Stimulated activated naive CD8-positive, alpha-beta T cell treated with anti-CD3 and anti-CD28 coated beads, Interleukin-15, amount 100 ng/mL, for 72 hours (primary cell): Measurements from ENCODE around the gene ACSBG1.

ENCODE experiments used
- ATAC-seq: fragments of 150-1000 bp; cut with Tn5 transposase; 2 replicates; pipeline ENCODE4 v1.10.0; 2021; ENCODE audit warnings: mild to moderate bottlenecking, moderate library complexity
- DNase-seq, 2 donors: peaks; one replicate each; pipeline ENCODE4 v3.0.0; 2021 to 2022
- H3K27ac Mint-ChIP-seq, 2 donors: one replicate each; pipeline ENCODE4 v1.8.0; 2022; ENCODE audit warnings: mild to moderate bottlenecking in 2 of 2, mixed read lengths in 2 of 2, moderate library complexity in 2 of 2
- H3K27me3 Mint-ChIP-seq: one replicate; pipeline ENCODE4 v1.8.0; 2022; ENCODE audit warnings: mixed read lengths
- H3K4me1 Mint-ChIP-seq: one replicate; pipeline ENCODE4 v1.8.0; 2022; ENCODE audit warnings: mild to moderate bottlenecking, mixed read lengths
- H3K4me3 Mint-ChIP-seq, 2 donors: one replicate each; pipeline ENCODE4 v1.8.0; 2022; ENCODE audit warnings: mild to moderate bottlenecking in 2 of 2, mixed read lengths in 2 of 2, moderate library complexity in 1 of 2
- H3K9me3 Mint-ChIP-seq, 2 donors: one replicate each; pipeline ENCODE4 v1.8.0; 2022; ENCODE audit warnings: mixed read lengths in 2 of 2

Gene ACSBG1

GRCh38 chr15:78204351-78205309, 29.7 kb downstream of the ACSBG1 start:
- Mint-ChIP-seq H3K27me3 (no peaks in the 10 kb centered on the region), H3K9me3 (no peaks in the 10 kb centered on the region), H3K4me3 (no peak overlapping the region), H3K4me1 (no peaks in the 10 kb centered on the region), H3K27ac (no peak overlapping the region)
- ATAC-seq (no peak), DNase-seq (no peak)

- Mint-ChIP-seq H3K27ac (no peak overlapping the region), H3K9me3 (no peaks in the 10 kb centered on the region), H3K27me3 (no peaks in the 10 kb centered on the region), H3K4me1 (no peaks in the 10 kb centered on the region), H3K4me3 (no peak overlapping the region)
- DNase-seq (no peak), ATAC-seq (no peak)
Observed at GRCh38 chr15:78203346-78204225, 30.8 kb downstream of the ACSBG1 start.

DNA sequence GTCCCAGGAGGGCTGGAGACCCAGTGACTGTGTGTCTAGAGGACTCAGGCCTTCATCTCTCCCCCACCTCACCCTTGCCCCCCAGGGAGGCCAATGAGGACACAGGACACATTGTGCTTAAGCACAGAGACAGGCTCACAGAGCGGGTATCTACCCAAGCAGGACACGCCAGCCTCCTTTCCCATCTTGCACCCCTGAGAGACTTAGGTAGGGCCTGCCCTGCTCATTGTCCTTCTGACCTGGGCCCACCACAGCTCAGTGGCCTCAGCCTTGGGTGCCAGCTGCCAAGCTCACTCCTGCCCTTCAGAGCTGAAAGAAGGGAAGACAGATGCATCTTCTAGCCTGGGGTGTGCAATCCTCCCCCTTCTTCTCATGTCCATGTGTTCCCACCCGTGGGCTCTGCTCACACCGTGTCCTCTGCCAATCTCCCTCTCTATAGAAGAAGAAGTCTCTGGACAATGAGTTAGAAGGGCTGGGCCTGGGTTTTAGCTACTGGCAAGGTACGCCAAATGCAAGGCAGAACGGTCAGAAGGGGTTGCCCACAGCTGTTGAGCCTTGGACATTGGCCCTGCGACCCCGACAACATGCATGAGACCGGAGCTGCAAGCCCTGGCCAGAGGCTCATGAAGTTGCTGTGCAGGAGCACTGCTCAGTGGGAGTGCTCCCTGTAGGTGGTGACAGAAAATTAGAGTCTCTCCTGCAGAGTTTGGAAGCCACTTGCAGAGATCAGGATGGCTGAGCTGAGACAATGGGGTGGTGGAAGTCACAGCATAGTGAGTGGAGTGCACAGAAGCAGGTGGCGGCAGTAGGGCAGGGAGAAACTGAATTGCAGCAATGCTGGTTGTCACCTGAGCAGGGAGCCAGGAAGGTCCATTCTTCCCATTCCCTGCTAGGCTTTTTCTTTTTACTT, 32.8 kb downstream of the ACSBG1 start:
- Mint-ChIP-seq H3K27ac (no peak overlapping the region), H3K9me3 (no peaks in the 10 kb centered on the region), H3K27me3 (no peaks in the 10 kb centered on the region), H3K4me3 (no peak overlapping the region), H3K4me1 (no peaks in the 10 kb centered on the region)
- no peak for ATAC-seq
- no peak for DNase-seq

DNA sequence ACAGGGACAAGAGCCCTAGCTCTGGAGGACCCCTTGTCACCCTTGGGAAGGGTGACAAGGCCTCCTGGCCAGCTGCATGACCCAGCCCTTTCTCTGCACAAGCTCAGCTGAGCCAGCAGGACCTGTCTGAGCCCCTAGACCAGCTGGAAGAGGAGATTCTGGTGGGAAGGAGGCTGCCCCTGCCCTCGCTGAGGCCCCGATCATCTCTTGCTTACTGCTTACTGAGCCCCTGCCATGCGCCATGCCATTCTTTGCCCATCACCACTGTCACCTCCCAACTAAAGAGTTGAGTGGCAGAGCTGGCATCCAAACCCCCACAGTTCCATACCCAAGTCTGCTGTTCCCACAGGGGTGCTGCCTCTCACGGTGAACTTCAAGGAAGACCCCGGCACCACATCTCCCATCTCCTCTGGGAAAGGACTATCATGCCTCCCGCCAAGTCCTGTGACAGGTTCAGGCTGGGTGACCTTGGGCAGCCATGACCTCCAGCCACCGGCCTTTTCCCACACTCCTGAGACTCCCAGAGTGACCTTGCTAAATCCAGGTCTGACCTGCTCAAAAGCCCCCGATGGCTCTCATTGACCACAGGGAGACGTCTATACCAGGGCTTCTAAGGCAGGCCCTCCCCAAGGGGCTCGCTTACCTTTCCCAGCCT, 34.0 kb downstream of the ACSBG1 start:
- H3K4me1 Mint-ChIP-seq: no peaks in the 10 kb centered on the region
- ATAC-seq (no peak), DNase-seq (no peak)
- no peak overlapping the region for H3K4me3 Mint-ChIP-seq
- no peak overlapping the region for H3K27ac Mint-ChIP-seq
- H3K9me3 Mint-ChIP-seq: no peaks in the 10 kb centered on the region
- no peaks in the 10 kb centered on the region for H3K27me3 Mint-ChIP-seq

- no peaks in the 10 kb centered on the region for H3K4me1 Mint-ChIP-seq
- ATAC-seq: no peak
- DNase-seq: no peak
- no peaks in the 10 kb centered on the region for H3K9me3 Mint-ChIP-seq
- no peaks in the 10 kb centered on the region for H3K27me3 Mint-ChIP-seq
- H3K4me3 Mint-ChIP-seq: no peak overlapping the region
- no peak overlapping the region for H3K27ac Mint-ChIP-seq
Observed at GRCh38 chr15:78197632-78198031, 36.7 kb downstream of the ACSBG1 start.

DNA sequence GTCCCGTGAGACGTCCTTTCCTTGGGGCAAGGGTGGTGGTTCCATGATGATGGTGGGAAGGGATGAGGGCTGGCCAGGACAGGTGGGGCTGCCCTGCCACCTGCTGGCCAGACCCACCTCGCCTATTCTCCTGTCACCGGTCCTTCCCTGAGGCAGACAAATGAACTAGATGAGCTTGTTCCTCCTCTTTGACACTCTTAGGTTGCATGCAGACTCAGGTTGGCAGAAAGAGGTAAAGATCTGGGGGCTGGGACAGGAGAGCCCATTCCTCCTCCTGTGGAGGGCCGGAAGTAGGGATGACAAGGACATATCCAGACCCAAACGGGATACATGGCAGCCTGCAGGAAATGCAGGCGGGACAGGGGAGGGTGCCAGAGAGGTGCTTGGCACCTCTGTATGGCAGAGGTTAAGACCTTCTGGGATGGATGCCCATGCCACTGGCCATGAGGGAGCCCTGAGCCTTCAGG, 38.6 kb downstream of the ACSBG1 start:
- no peaks in the 10 kb centered on the region for H3K27me3 Mint-ChIP-seq
- no peaks in the 10 kb centered on the region for H3K4me1 Mint-ChIP-seq
- H3K27ac Mint-ChIP-seq: peak overlapping the region in 1 of 2 donors; percentile 44
- ATAC-seq (peak; percentile 87), DNase-seq (peak; percentile 41 to 46)
- H3K9me3 Mint-ChIP-seq: peaks cover 0 to 5% of the 10 kb centered on the region in 2 donors
- no peak overlapping the region for H3K4me3 Mint-ChIP-seq

DNA sequence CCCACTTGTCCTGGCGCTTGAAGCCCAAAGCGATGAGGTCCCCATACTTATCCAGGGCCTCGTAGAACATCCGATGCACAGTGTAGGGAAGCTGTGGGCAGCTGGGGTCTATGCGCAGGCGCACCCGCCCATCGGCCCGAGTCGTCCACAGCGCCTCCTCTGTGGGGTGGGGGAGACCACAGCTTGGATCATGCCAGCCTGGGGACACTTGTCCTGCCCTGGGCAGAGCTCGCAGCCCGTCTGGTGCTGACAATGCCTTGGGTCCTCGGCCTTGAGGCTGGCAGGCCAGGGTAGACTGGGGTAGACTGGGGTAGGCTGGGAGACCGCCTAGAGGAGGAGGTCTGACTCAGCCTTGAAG, 39.8 kb downstream of the ACSBG1 start:
- no peak overlapping the region for H3K4me3 Mint-ChIP-seq
- no peak overlapping the region for H3K27ac Mint-ChIP-seq
- H3K27me3 Mint-ChIP-seq: no peaks in the 10 kb centered on the region
- no peak for ATAC-seq
- H3K9me3 Mint-ChIP-seq: peaks cover 0 to 9% of the 10 kb centered on the region in 2 donors
- DNase-seq: no peak
- no peaks in the 10 kb centered on the region for H3K4me1 Mint-ChIP-seq

DNA sequence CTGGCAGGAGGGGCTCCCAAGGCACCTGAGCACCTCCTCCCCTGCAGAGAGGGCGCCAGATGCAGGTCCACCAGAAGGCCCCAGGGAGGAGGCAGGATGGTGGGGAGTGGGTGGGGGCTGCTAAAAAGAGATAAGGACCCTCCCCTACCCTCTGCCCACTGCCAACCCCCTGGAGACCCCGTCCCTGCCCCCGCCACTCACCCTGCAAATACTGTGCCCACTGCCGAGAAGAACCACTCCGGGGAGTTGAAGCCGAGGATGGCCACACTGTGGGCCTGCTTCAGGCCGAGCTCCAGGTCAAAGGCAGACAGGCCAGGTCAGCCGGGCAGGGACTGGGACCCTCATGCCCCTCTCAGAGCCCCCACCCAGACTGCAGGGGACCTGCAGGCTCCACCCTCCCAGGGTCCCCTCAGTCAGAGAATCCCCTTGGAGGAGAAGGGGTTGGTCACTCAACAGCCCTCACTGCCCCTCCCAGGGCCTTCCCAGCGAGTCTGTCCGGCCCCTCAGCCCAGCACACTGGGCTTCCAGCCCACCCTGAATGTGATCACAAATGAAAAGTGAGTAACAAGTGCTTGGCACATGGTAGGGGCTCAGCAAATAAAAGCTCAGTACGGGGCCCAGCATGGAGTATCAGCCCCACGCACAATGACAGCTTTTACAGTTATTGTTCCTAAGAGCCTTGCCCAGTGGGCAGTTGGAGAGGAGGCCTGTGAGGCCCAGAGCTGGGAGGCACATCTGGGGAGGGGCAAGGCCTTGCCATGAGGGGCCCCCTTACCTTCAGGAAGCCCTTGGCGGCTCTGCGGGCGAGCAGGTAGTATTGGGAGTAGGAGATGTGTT, 40.4 kb downstream of the ACSBG1 start:
- DNase-seq (no peak), ATAC-seq (peak; percentile 28)
- Mint-ChIP-seq H3K4me3 (no peak overlapping the region), H3K27ac (no peak overlapping the region), H3K9me3 (peaks cover 0 to 9% of the 10 kb centered on the region in 2 donors), H3K4me1 (no peaks in the 10 kb centered on the region), H3K27me3 (no peaks in the 10 kb centered on the region)

GRCh38 chr15:78192826-78193594, 41.4 kb downstream of the ACSBG1 start:
- DNase-seq (no peak), ATAC-seq (no peak)
- peaks cover 0 to 9% of the 10 kb centered on the region in 2 donors for H3K9me3 Mint-ChIP-seq
- no peak overlapping the region for H3K27ac Mint-ChIP-seq
- no peaks in the 10 kb centered on the region for H3K4me1 Mint-ChIP-seq
- no peaks in the 10 kb centered on the region for H3K27me3 Mint-ChIP-seq
- H3K4me3 Mint-ChIP-seq: no peak overlapping the region

DNA sequence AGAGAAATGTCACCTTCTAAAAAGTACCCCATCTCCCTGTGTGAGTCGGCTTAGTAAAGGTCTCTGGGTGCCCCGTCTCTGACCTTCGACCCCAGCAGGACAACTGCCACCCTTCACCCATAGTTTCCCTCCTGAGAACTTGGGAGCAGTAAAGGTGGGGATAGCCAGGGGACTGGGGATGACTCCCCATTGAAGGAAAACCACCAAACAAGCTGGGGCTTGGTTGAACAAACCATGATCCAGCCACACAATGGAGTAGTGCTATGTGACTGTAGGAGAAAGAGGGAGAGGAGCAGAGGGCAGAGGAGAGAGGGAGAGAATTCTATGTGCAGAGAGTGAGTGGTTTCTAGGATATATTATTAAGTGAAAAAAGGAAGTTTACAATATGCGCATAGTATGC, 51.5 kb downstream of the ACSBG1 start:
- Mint-ChIP-seq H3K9me3 (no peaks in the 10 kb centered on the region), H3K4me3 (no peak overlapping the region), H3K4me1 (no peaks in the 10 kb centered on the region), H3K27ac (peak overlapping the region in 1 of 2 donors; percentile 75), H3K27me3 (no peaks in the 10 kb centered on the region)
- ATAC-seq (no peak), DNase-seq (no peak)

GRCh38 chr15:78182336-78182700, 52.0 kb downstream of the ACSBG1 start:
- Mint-ChIP-seq H3K4me3 (no peak overlapping the region), H3K27me3 (no peaks in the 10 kb centered on the region)

DNA sequence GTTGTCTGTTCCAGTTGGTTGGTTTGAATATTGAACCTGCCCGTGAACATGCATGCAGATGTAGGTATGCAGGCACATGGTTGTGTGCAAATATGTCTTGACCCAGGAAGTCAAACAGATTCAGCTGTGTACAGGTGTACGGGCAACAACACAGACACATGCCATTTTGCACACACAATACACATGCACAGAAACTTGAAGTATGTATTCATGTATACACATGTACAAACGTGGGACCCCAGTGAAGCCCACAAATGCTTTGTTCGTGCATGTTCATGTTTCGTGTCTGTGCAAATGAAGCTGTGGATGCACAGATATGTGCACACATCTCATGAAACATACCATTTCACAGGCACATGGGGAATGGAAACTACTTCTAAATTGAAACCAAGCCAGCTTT, 54.5 kb downstream of the ACSBG1 start:
- DNase-seq (no peak), ATAC-seq (no peak)
- Mint-ChIP-seq H3K27ac (no peak overlapping the region), H3K27me3 (no peaks in the 10 kb centered on the region), H3K4me1 (peaks cover 4% of the 10 kb centered on the region), H3K4me3 (no peak overlapping the region), H3K9me3 (no peaks in the 10 kb centered on the region)

More at GRCh38 chr15:78182336-78182700, 52.0 kb downstream of the ACSBG1 start:
- no peaks in the 10 kb centered on the region for H3K9me3 Mint-ChIP-seq
- no peak overlapping the region for H3K27ac Mint-ChIP-seq
- ATAC-seq (no peak), DNase-seq (no peak)
- no peaks in the 10 kb centered on the region for H3K4me1 Mint-ChIP-seq

DNA sequence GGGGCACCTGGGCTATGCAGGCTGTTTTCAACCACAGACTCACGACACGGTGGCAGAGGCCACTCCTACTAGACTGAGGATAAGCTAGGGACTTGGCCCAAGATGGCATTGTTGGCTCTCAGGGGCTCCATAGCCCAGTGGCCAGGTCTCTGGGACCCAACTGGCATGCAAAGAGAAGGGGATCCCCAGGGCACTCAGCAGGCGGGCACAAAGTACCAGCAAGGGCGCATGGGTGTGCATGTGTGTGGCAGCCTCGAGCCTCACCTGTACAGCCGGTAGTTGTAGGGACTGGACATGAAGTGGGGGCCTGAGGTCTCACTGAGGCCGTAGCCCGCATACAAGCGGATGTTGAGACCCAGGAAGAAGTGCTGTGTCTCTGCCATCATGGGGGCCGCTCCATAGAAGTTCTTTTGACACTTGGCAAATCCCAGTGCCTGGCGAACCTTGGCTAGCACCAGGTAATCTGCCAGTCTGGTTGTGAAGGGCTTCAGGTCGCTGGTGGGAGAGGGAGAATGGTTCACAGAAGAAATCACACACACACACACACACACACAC, 55.0 kb downstream of the ACSBG1 start:
- Mint-ChIP-seq H3K4me1 (peaks cover 9% of the 10 kb centered on the region), H3K4me3 (no peak overlapping the region), H3K27me3 (no peaks in the 10 kb centered on the region), H3K27ac (no peak overlapping the region), H3K9me3 (no peaks in the 10 kb centered on the region)
- DNase-seq: no peak
- no peak for ATAC-seq
